ENCODE data around the gene MCTP2. TPM values are rescaled to one million over a fixed set of nuclear protein-coding genes. Genes with fewer than 3 reads are reported as not detected.

The MCTP2 gene
- total RNA-seq, 1 experiment from 2014 or later = 1.3 TPM

DNA sequence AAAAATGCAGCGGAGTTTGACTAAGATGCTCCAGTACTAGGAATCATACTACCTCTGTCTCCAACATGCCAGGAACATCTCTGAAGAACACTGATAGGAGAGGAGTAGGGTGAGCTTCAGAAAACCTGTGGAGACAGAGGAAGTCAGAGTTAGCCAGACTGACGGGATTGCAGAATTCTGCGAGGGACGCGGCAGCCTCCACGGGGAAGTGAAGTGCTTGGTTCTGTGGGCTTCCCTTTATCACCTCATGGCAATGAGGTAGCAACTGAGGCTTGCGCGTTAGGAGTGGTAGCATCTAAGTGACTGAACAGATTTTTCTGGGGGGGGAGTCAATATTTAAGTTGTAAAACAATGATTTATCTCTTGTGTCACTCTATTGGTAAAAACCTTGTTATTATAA is 226.3 kb downstream of the MCTP2 start:
- Histone ChIP-seq H3K56ac (ENCODE audit: insufficient read length, low read depth, low read length) (no peak overlapping the region), H4K8ac (replicated peaks; ENCODE audit: insufficient read length, low read depth, low read length) (peak overlapping the region; percentile 85), H3K23ac (ENCODE audit: insufficient read length, low read depth, low read length) (no peak overlapping the region), H3K27me3 (ENCODE audit: insufficient read depth, low read length) (no peaks in the 10 kb centered on the region), H4K5ac (ENCODE audit: insufficient read length, low read depth, low read length) (no peak overlapping the region), H2BK5ac (ENCODE audit: insufficient read length, low read length) (no peak overlapping the region), H3K4me1 (ENCODE audit: insufficient read depth, low read length) (peaks cover 4% of the 10 kb centered on the region; the same call in 1 of the 2 replicates), H3K9me3 (ENCODE audit: control insufficient read depth, low read depth, low read length) (no peaks in the 10 kb centered on the region), H3K14ac (ENCODE audit: insufficient read depth, low read length) (no peak overlapping the region), H4K20me1 (ENCODE audit: control insufficient read depth, insufficient read depth, insufficient read length) (no peaks in the 10 kb centered on the region), H4K91ac (ENCODE audit: insufficient read length, low read depth, low read length) (no peak overlapping the region), H3K79me2 (ENCODE audit: insufficient read depth, low read length) (no peaks in the 10 kb centered on the region), H2AK5ac (ENCODE audit: insufficient read length, low read length) (no peak overlapping the region), H2BK20ac (ENCODE audit: low read depth, low read length, poor library complexity, severe bottlenecking) (no peak overlapping the region), H3K4ac (ENCODE audit: low read depth, low read length) (no peak overlapping the region), H3T11ph (ENCODE audit: low read length) (no peak overlapping the region), H2BK15ac (ENCODE audit: low read depth, low read length) (no peak overlapping the region), H3K9ac (ENCODE audit: extremely low read depth, insufficient read length, low read length) (no peak overlapping the region), H3K23me2 (ENCODE audit: insufficient read length, low read depth, low read length, poor library complexity, severe bottlenecking) (no peaks in the 10 kb centered on the region), H3K79me1 (ENCODE audit: insufficient read depth, low read depth, low read length, poor library complexity, severe bottlenecking) (no peaks in the 10 kb centered on the region), H2BK120ac (ENCODE audit: low read depth, low read length, poor library complexity, severe bottlenecking) (no peak overlapping the region), H3K27ac (ENCODE audit: insufficient read length, low read depth, low read length) (no peak overlapping the region), H3K4me2 (ENCODE audit: insufficient read depth, insufficient read length, low read length) (no peak overlapping the region), H2BK12ac (ENCODE audit: insufficient read length, low read depth, low read length) (no peak overlapping the region), H2AFZ (ENCODE audit: low read length) (no peak overlapping the region), H3K18ac (ENCODE audit: insufficient read length, low read depth, low read length) (no peak overlapping the region)
- no peak overlapping the region for H3K27ac Mint-ChIP-seq
- no peak overlapping the region for H3K4me3 Mint-ChIP-seq
- no CpG with 5 or more reads among the region's 8 CpGs for WGBS (ENCODE audit: extremely low coverage, insufficient read length, low lambda C conversion rate)
- H3K36me3 Mint-ChIP-seq (ENCODE audit: insufficient read depth in 1 of 3, low read depth in 3 of 3) = no peaks in the 10 kb centered on the region
- H3K9me3 Mint-ChIP-seq = no peaks in the 10 kb centered on the region
- no peak for DNase-seq
- H3K4me1 Mint-ChIP-seq = peaks cover 9% of the 10 kb centered on the region in 2 experiments
- no peaks in the 10 kb centered on the region for H3K27me3 Mint-ChIP-seq (ENCODE audit: low read depth)
- TF ChIP-seq, protein P1, sequence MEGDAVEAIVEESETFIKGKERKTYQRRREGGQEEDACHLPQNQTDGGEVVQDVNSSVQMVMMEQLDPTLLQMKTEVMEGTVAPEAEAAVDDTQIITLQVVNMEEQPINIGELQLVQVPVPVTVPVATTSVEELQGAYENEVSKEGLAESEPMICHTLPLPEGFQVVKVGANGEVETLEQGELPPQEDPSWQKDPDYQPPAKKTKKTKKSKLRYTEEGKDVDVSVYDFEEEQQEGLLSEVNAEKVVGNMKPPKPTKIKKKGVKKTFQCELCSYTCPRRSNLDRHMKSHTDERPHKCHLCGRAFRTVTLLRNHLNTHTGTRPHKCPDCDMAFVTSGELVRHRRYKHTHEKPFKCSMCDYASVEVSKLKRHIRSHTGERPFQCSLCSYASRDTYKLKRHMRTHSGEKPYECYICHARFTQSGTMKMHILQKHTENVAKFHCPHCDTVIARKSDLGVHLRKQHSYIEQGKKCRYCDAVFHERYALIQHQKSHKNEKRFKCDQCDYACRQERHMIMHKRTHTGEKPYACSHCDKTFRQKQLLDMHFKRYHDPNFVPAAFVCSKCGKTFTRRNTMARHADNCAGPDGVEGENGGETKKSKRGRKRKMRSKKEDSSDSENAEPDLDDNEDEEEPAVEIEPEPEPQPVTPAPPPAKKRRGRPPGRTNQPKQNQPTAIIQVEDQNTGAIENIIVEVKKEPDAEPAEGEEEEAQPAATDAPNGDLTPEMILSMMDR (conservative IDR thresholded peaks at IDR 0.05) = no peak

All from H9 (cell line).